GM21423 (cell line): Measurements from ENCODE around the gene FAM90A1.
"Not testable (repeated sequence)": the region's sequence is repeated elsewhere in the genome, so short reads cannot be mapped to it uniquely, and the experiment has no call there.

Experiments
- ATAC-seq: cut with Tn5 transposase; IDR thresholded peaks from one replicate; pipeline ENCODE4 v1.9.1; 2021; ENCODE audit warnings: mild to moderate bottlenecking, moderate library complexity; ENCODE audit not compliant: unreplicated experiment

The FAM90A1 gene

GRCh38 chr12:8179989-8180585, 47.3 kb downstream of the FAM90A1 start:
- not testable (repeated sequence) for ATAC-seq

- ATAC-seq = not testable (repeated sequence)
Measured at GRCh38 chr12:8172911-8173310, 54.5 kb downstream of the FAM90A1 start.
